ENCODE results near the gene F2RL1. TPM values are rescaled to one million over a fixed set of nuclear protein-coding genes. Genes with fewer than 3 reads are reported as not detected.

The F2RL1 gene
- total and polyA plus RNA-seq, 2 of the 13 experiments (the other 11 are each of a cell fraction or from before 2014, with no cell fraction given): 9.9 to 23.0 TPM

DNA sequence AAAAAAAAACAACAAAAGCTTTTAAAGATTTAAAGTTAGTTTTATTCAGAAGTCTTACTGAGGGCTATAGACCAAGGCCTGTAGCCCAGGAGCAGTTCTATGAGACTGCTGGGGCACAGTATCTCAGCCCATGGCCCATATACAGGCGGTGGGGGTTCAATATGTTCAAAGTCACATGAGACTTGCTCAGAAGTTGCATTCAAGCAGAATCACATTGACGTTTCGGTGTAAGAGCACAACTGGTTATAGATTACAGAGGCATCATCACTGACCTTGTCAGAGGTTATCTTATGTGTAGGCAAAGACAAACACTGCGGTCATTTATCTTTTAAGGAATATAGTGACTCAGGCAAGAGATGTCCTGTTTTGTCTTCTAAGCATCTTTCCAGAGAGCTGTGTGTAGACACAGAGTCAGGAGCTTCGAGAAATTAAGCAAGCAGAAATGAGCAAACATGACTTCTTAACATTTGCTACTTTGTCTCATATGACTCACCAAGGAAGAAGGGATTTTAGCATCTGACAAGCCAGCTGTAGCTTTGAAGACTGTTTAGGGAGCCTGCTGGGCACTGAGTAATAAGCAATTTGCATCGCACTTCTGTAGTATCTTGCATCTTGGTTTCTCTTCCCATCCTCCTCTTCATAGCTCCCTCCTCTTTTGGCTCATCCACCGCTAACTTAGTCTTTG, 12.9 kb upstream of the F2RL1 start (continued):
- no peak for TF ChIP-seq ZNF18 (CRISPR knock-in tag; IDR thresholded peaks at IDR 0.05; ENCODE audit: insufficient replicate concordance)
- TF ChIP-seq ZNF280D (CRISPR knock-in tag; IDR thresholded peaks at IDR 0.05): no peak
- no peak for TF ChIP-seq ZNF776 (CRISPR knock-in tag; IDR thresholded peaks at IDR 0.05)
- TF ChIP-seq KLF11 (CRISPR knock-in tag; IDR thresholded peaks at IDR 0.05): no peak
- no peak for TF ChIP-seq KDM2A (CRISPR knock-in tag; IDR thresholded peaks at IDR 0.05; ENCODE audit: borderline replicate concordance, low read depth)
- no peak for TF ChIP-seq RARG (CRISPR knock-in tag; IDR thresholded peaks at IDR 0.05; ENCODE audit: low read depth)
- TF ChIP-seq NR2F6 (IDR thresholded peaks at IDR 0.05): peak; percentile 90
- TF ChIP-seq NR2F6 (CRISPR knock-in tag; IDR thresholded peaks at IDR 0.05): peak; percentile 70; the same call in 1 of the 2 replicates
- TF ChIP-seq SRSF9 (IDR thresholded peaks at IDR 0.05; ENCODE audit: borderline replicate concordance, insufficient read depth, low read depth, low read length, poor library complexity, severe bottlenecking): no peak
- TF ChIP-seq BCL6 (CRISPR knock-in tag; IDR thresholded peaks at IDR 0.05): peak; percentile 92
- TF ChIP-seq AHDC1 (CRISPR knock-in tag; IDR thresholded peaks at IDR 0.05; ENCODE audit: borderline replicate concordance): no peak
- no peak for TF ChIP-seq CSRNP1 (CRISPR knock-in tag; IDR thresholded peaks at IDR 0.05)
- TF ChIP-seq ZNF816 (CRISPR knock-in tag; IDR thresholded peaks at IDR 0.05; ENCODE audit: borderline replicate concordance): no peak
- TF ChIP-seq HNF4G (IDR thresholded peaks at IDR 0.05; ENCODE audit: borderline replicate concordance, low read depth, low read length): no peak
- TF ChIP-seq HNF4G (CRISPR knock-in tag; IDR thresholded peaks at IDR 0.05; ENCODE audit: borderline replicate concordance, low read depth): no peak
- TF ChIP-seq CENPX (CRISPR knock-in tag; IDR thresholded peaks at IDR 0.05): no peak

Data from HepG2 (cell line).